Lung (tissue), 12 donors: ENCODE results near the gene SNX17. TPM values are rescaled to one million over a fixed set of nuclear protein-coding genes. Genes with fewer than 3 reads are reported as not detected.

Experiments
- ATAC-seq: fragments of 200-7000 bp; cut with Tn5 transposase; one replicate; pipeline ENCODE4 v1.9.1; 2020; ENCODE audit warnings: moderate number of reproducible peaks; ENCODE audit not compliant: insufficient read depth, low FRiP score
- DNase-seq, 3 donors: peaks; one replicate each; pipeline ENCODE4 v3.0.0-alpha.2; 2013 to 2017
- H3K27ac ChIP-seq, 2 donors: one replicate each; pipeline ENCODE4 v1.5.1; 2013; ENCODE audit warnings: mild to moderate bottlenecking in 2 of 2, moderate library complexity in 2 of 2, control low read depth in 1 of 2, inconsistent platforms in 1 of 2, low read depth in 1 of 2, low read length in 1 of 2
- H3K27me3 ChIP-seq, 3 donors: one replicate each; pipeline ENCODE4 v1.5.1; 2013; ENCODE audit warnings: low read length in 2 of 3; ENCODE audit not compliant: control insufficient read depth in 3 of 3, insufficient read depth in 3 of 3
- H3K36me3 ChIP-seq, 4 donors: one replicate each; pipeline ENCODE4 v1.5.1; 2013; ENCODE audit warnings: low read length in 4 of 4, mild to moderate bottlenecking in 1 of 4, moderate library complexity in 1 of 4; ENCODE audit not compliant: control insufficient read depth in 4 of 4, insufficient read depth in 4 of 4
- H3K4me1 ChIP-seq, 5 donors: one replicate each; pipeline ENCODE4 v1.5.1; 2013; ENCODE audit warnings: low read length in 5 of 5, mild to moderate bottlenecking in 2 of 5, moderate library complexity in 1 of 5; ENCODE audit not compliant: control insufficient read depth in 5 of 5, insufficient read depth in 5 of 5
- H3K4me3 ChIP-seq: one replicate; pipeline ENCODE4 v1.5.1; 2013; ENCODE audit warnings: mild to moderate bottlenecking, control low read depth, moderate library complexity
- H3K9ac ChIP-seq, 2 donors: one replicate each; pipeline ENCODE4 v1.5.1; 2013; ENCODE audit warnings: low read length in 2 of 2, control low read depth in 1 of 2; ENCODE audit not compliant: insufficient read depth in 1 of 2
- H3K9me3 ChIP-seq, 4 donors: one replicate each; pipeline ENCODE4 v1.5.1; 2013; ENCODE audit warnings: low read length in 3 of 4, mild to moderate bottlenecking in 1 of 4, moderate library complexity in 1 of 4; ENCODE audit not compliant: control insufficient read depth in 4 of 4, insufficient read depth in 3 of 4
- CTCF ChIP-seq: IDR thresholded peaks from 2 replicates; pipeline ENCODE4 v1.5.1; 2012; ENCODE audit warnings: mild to moderate bottlenecking; ENCODE audit errors: control extremely low read depth, extremely low read depth
- WGBS, 2 donors: extraction: QIAGEN DNeasy Blood & Tissue Kit; methylation state at CpG; one replicate each; pipeline ENCODE4 v1.1.7; 2013; 5-methylcytosine and 5-hydroxymethylcytosine counted together
- polyA plus RNA-seq, 2 donors: library from polyadenylated mRNA; stranded (reverse); fragments of 200-250 nt; gene quantifications; one replicate each; pipeline ENCODE4 v1.2.1, GENCODE V29; 2013
- total RNA-seq, 2 donors: library from RNA; depleted of rRNA in 1 of 2; stranded (reverse); fragments of >200 nt in 1 of 2; gene quantifications; one replicate each; pipeline ENCODE4 v1.2.1, GENCODE V29; 2014 to 2021
- donor health status: control.
- donor health status: control.
- donor health status: Bipolar disorder and iron deficiency.
- donor health status: healthy.
- donor health status: DM: yes; HTN: yes; CAD: no.

The SNX17 gene
- total and polyA plus RNA-seq, 4 donors, result 65.8 to 129 (median 95.7) TPM

GRCh38 chr2:27400348-27401135 lies 30.1 kb downstream of the SNX17 start:
- H3K9ac ChIP-seq, result no peak overlapping the region
- no peaks in the 10 kb centered on the region for H3K27me3 ChIP-seq
- no peak overlapping the region for H3K27ac ChIP-seq
- 96 to 98% methylated on average over 2 of the region's 2 CpGs for WGBS, 2 donors
- H3K4me3 ChIP-seq, result no peak overlapping the region
- H3K36me3 ChIP-seq, result peaks cover 0 to 7% (median 2%) of the 10 kb centered on the region in 4 donors
- ATAC-seq (no peak), DNase-seq (no peak)
- H3K4me1 ChIP-seq, result peaks cover 0 to 3% (median 0%) of the 10 kb centered on the region in 5 donors
- no peak for TF ChIP-seq CTCF
- H3K9me3 ChIP-seq, result no peaks in the 10 kb centered on the region

GRCh38 chr2:27407798-27408491 lies 37.5 kb downstream of the SNX17 start:
- H3K4me1 ChIP-seq, result peaks cover 0 to 18% (median 4%) of the 10 kb centered on the region in 5 donors
- WGBS, 2 donors, result 52 to 56% methylated on average over 16 of the region's 16 CpGs
- no peak for ATAC-seq
- DNase-seq, result peak; percentile 41 to 58 (median 47)
- H3K9ac ChIP-seq, result peak overlapping the region; percentile 39 to 72
- no peak overlapping the region for H3K27ac ChIP-seq
- no peaks in the 10 kb centered on the region for H3K9me3 ChIP-seq
- no peaks in the 10 kb centered on the region for H3K27me3 ChIP-seq
- no peak overlapping the region for H3K4me3 ChIP-seq
- H3K36me3 ChIP-seq, result peaks cover 0 to 4% (median 3%) of the 10 kb centered on the region in 4 donors
- peak; percentile 8 for TF ChIP-seq CTCF

GRCh38 chr2:27408601-27409320 lies 38.3 kb downstream of the SNX17 start:
- H3K27me3 ChIP-seq, result no peaks in the 10 kb centered on the region
- no peaks in the 10 kb centered on the region for H3K9me3 ChIP-seq
- H3K27ac ChIP-seq, result peak overlapping the region; percentile 91 to 93
- DNase-seq (no peak), ATAC-seq (peak; percentile 32)
- H3K4me3 ChIP-seq, result peak overlapping the region; percentile 88
- peaks cover 0 to 18% (median 4%) of the 10 kb centered on the region in 5 donors for H3K4me1 ChIP-seq
- H3K36me3 ChIP-seq, result peaks cover 0 to 4% (median 3%) of the 10 kb centered on the region in 4 donors
- 0 to 1% methylated on average over 22 to 33 of the region's 33 CpGs for WGBS, 2 donors
- no peak for TF ChIP-seq CTCF
- peak overlapping the region; percentile 39 to 72 for H3K9ac ChIP-seq
